B cell (primary cell): ENCODE results near the gene TP53.
"Not testable (repeated sequence)": the region's sequence is repeated elsewhere in the genome, so short reads cannot be mapped to it uniquely, and the experiment has no call there.

Experiments used
- CTCF ChIP-seq: fragments of 200-600 bp; IDR thresholded peaks from one replicate; pipeline ENCODE4 v1.8.0; 2022; ENCODE audit warnings: antibody characterized with exemption, mild to moderate bottlenecking
- EZH2 ChIP-seq: IDR thresholded peaks from 2 replicates; pipeline ENCODE4 v1.6.1; 2012; ENCODE audit warnings: borderline replicate concordance, low read depth, mild to moderate bottlenecking, moderate library complexity, low read length; ENCODE audit not compliant: insufficient read depth, poor library complexity, severe bottlenecking

- not testable (repeated sequence) for TF ChIP-seq CTCF, EZH2
Observed at GRCh38 chr17:7625749-7626148, 61.5 kb downstream of the TP53 start.
